ENCODE measurements around the gene MRPL21.

DNA sequence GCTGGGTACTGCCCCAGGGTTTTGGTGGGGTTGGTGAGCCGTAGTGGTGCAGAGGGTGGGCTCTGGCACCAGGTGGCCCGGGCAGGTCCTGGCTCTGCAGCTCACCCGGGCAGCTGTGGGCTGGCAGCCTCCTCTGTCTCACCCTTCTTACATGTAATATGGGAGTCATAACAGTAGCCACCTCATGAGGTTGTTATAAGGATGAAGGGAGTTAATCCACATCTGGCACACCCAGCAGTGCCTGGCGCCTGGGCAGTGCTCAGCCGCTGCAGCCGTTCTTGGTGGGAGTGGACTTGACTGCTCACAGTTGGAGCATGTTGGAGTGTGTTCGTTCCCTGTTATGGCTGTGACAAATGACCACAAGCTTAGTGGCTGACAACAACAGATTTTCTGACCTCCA is 28.7 kb upstream of the MRPL21 start:
- TF ChIP-seq POLR2A (IDR thresholded peaks at IDR 0.05; ENCODE audit: low read depth, low read length) (no peak), TAF1 (IDR thresholded peaks at IDR 0.05; ENCODE audit: borderline replicate concordance, low read depth, low read length) (no peak)

All from GM12892 (cell line).